Measurements from ENCODE around the gene HCRTR2.
"Not testable (repeated sequence)": the region's sequence is repeated elsewhere in the genome, so short reads cannot be mapped to it uniquely, and the experiment has no call there.

HCRTR2 gene

GRCh38 chr6:55153284-55153683, 21.0 kb upstream of the HCRTR2 start:
- Histone ChIP-seq H3K4me3 (ENCODE audit: low read depth in 1 of 2, low read length in 2 of 2) (no peak overlapping the region), H3K4me1 (ENCODE audit: insufficient read depth, low read length) (no peaks in the 10 kb centered on the region), H4K20me1 (ENCODE audit: insufficient read depth, low read length) (no peaks in the 10 kb centered on the region), H3K79me2 (ENCODE audit: insufficient read depth, low read length) (no peaks in the 10 kb centered on the region), H2AFZ (ENCODE audit: low read depth, low read length) (no peak overlapping the region), H3K36me3 (ENCODE audit: insufficient read depth, low read length) (no peaks in the 10 kb centered on the region), H3K27ac (ENCODE audit: low read length) (no peak overlapping the region), H3K9ac (ENCODE audit: low read depth, low read length) (no peak overlapping the region), H3K27me3 (ENCODE audit: insufficient read depth, low read length, poor library complexity) (no peaks in the 10 kb centered on the region), H3K4me2 (ENCODE audit: insufficient read depth, low read length) (no peak overlapping the region), H3K9me3 (ENCODE audit: insufficient read depth, low read length, severe bottlenecking) (no peaks in the 10 kb centered on the region)
- ATAC-seq (ENCODE audit: insufficient read depth, low read depth), result no peak
- DNase-seq, result no peak
- TF ChIP-seq EZH2 (IDR thresholded peaks at IDR 0.05; ENCODE audit: borderline replicate concordance, low read depth, low read length, severe bottlenecking), result no peak
- no peak for TF ChIP-seq CTCF (IDR thresholded peaks at IDR 0.05; ENCODE audit: borderline replicate concordance, extremely low read depth, low read length, poor library complexity, severe bottlenecking)

- H3K36me3 ChIP-seq (ENCODE audit: insufficient read depth, low read length); H3K4me1 ChIP-seq (ENCODE audit: insufficient read depth, low read length): not testable (repeated sequence)
Measured at GRCh38 chr6:55158784-55159183, 15.5 kb upstream of the HCRTR2 start.

GRCh38 chr6:55167860-55168259, 6.5 kb upstream of the HCRTR2 start:
- Histone ChIP-seq H3K27me3 (ENCODE audit: insufficient read depth, low read length, poor library complexity) (no peaks in the 10 kb centered on the region), H3K36me3 (ENCODE audit: insufficient read depth, low read length) (no peaks in the 10 kb centered on the region), H3K9ac (ENCODE audit: low read depth, low read length) (no peak overlapping the region), H2AFZ (ENCODE audit: low read depth, low read length) (no peak overlapping the region), H3K4me3 (ENCODE audit: low read depth in 1 of 2, low read length in 2 of 2) (no peak overlapping the region), H4K20me1 (ENCODE audit: insufficient read depth, low read length) (no peaks in the 10 kb centered on the region), H3K4me1 (ENCODE audit: insufficient read depth, low read length) (no peaks in the 10 kb centered on the region), H3K9me3 (ENCODE audit: insufficient read depth, low read length, severe bottlenecking) (no peaks in the 10 kb centered on the region), H3K27ac (ENCODE audit: low read length) (no peak overlapping the region), H3K79me2 (ENCODE audit: insufficient read depth, low read length) (no peaks in the 10 kb centered on the region), H3K4me2 (ENCODE audit: insufficient read depth, low read length) (no peak overlapping the region)
- ATAC-seq (ENCODE audit: insufficient read depth, low read depth) (no peak), DNase-seq (no peak)
- no peak for TF ChIP-seq EZH2 (IDR thresholded peaks at IDR 0.05; ENCODE audit: borderline replicate concordance, low read depth, low read length, severe bottlenecking)

More at GRCh38 chr6:55158784-55159183, 15.5 kb upstream of the HCRTR2 start:
- not testable (repeated sequence) for H2AFZ ChIP-seq (ENCODE audit: low read depth, low read length); H3K27me3 ChIP-seq (ENCODE audit: insufficient read depth, low read length, poor library complexity); H3K9me3 ChIP-seq (ENCODE audit: insufficient read depth, low read length, severe bottlenecking); H3K4me3 ChIP-seq (ENCODE audit: low read depth in 1 of 2, low read length in 2 of 2); H3K27ac ChIP-seq (ENCODE audit: low read length); H3K9ac ChIP-seq (ENCODE audit: low read depth, low read length); H3K4me2 ChIP-seq (ENCODE audit: insufficient read depth, low read length); H4K20me1 ChIP-seq (ENCODE audit: insufficient read depth, low read length); H3K79me2 ChIP-seq (ENCODE audit: insufficient read depth, low read length); ATAC-seq (ENCODE audit: insufficient read depth, low read depth); DNase-seq

- no peaks in the 10 kb centered on the region for H3K9me3 ChIP-seq (ENCODE audit: insufficient read depth, low read length, severe bottlenecking)
- H2AFZ ChIP-seq (ENCODE audit: low read depth, low read length), result no peak overlapping the region
- no peaks in the 10 kb centered on the region for H3K27me3 ChIP-seq (ENCODE audit: insufficient read depth, low read length, poor library complexity)
- no peak for DNase-seq
- no peaks in the 10 kb centered on the region for H3K79me2 ChIP-seq (ENCODE audit: insufficient read depth, low read length)
- ATAC-seq (ENCODE audit: insufficient read depth, low read depth), result no peak
- no peak overlapping the region for H3K9ac ChIP-seq (ENCODE audit: low read depth, low read length)
- no peak overlapping the region for H3K4me3 ChIP-seq (ENCODE audit: low read depth in 1 of 2, low read length in 2 of 2)
- no peak overlapping the region for H3K4me2 ChIP-seq (ENCODE audit: insufficient read depth, low read length)
- TF ChIP-seq CTCF (IDR thresholded peaks at IDR 0.05; ENCODE audit: borderline replicate concordance, extremely low read depth, low read length, poor library complexity, severe bottlenecking) (no peak), EZH2 (IDR thresholded peaks at IDR 0.05; ENCODE audit: borderline replicate concordance, low read depth, low read length, severe bottlenecking) (no peak)
- no peaks in the 10 kb centered on the region for H3K4me1 ChIP-seq (ENCODE audit: insufficient read depth, low read length)
- no peak overlapping the region for H3K27ac ChIP-seq (ENCODE audit: low read length)
- no peaks in the 10 kb centered on the region for H4K20me1 ChIP-seq (ENCODE audit: insufficient read depth, low read length)
- H3K36me3 ChIP-seq (ENCODE audit: insufficient read depth, low read length), result no peaks in the 10 kb centered on the region
Measured at GRCh38 chr6:55175078-55176049, 1.0 kb downstream of the HCRTR2 start.
